ENCODE measurements around the gene HIP1R.

- TF ChIP-seq CTCF (IDR thresholded peaks at IDR 0.05) (no peak), ZFX (IDR thresholded peaks at IDR 0.05; ENCODE audit: borderline replicate concordance) (no peak)
These were observed 1.0 kb downstream of the HIP1R start for GRCh38 chr12:122836027-122836921.
